ENCODE measurements around the gene DSG4.

- TF ChIP-seq, protein P1, sequence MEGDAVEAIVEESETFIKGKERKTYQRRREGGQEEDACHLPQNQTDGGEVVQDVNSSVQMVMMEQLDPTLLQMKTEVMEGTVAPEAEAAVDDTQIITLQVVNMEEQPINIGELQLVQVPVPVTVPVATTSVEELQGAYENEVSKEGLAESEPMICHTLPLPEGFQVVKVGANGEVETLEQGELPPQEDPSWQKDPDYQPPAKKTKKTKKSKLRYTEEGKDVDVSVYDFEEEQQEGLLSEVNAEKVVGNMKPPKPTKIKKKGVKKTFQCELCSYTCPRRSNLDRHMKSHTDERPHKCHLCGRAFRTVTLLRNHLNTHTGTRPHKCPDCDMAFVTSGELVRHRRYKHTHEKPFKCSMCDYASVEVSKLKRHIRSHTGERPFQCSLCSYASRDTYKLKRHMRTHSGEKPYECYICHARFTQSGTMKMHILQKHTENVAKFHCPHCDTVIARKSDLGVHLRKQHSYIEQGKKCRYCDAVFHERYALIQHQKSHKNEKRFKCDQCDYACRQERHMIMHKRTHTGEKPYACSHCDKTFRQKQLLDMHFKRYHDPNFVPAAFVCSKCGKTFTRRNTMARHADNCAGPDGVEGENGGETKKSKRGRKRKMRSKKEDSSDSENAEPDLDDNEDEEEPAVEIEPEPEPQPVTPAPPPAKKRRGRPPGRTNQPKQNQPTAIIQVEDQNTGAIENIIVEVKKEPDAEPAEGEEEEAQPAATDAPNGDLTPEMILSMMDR (IDR thresholded peaks at IDR 0.05): no peak
- TF ChIP-seq POLR2A (IDR thresholded peaks at IDR 0.05): no peak
- TF ChIP-seq POLR2AphosphoS5 (IDR thresholded peaks at IDR 0.05): no peak
Measured at GRCh38 chr18:31380912-31381311, 4.3 kb downstream of the DSG4 start.

Data from upper lobe of left lung (tissue), 4 donors.